Right forelimb (tissue), 1 donor: ENCODE results near the gene SERTAD2.

Source experiments
- DNase-seq: peaks from one replicate; pipeline ENCODE4 v3.0.0-alpha.2; 2018

Gene SERTAD2

GRCh38 chr2:64607381-64608304 is 46.1 kb downstream of the SERTAD2 start:
- no peak for DNase-seq

DNA sequence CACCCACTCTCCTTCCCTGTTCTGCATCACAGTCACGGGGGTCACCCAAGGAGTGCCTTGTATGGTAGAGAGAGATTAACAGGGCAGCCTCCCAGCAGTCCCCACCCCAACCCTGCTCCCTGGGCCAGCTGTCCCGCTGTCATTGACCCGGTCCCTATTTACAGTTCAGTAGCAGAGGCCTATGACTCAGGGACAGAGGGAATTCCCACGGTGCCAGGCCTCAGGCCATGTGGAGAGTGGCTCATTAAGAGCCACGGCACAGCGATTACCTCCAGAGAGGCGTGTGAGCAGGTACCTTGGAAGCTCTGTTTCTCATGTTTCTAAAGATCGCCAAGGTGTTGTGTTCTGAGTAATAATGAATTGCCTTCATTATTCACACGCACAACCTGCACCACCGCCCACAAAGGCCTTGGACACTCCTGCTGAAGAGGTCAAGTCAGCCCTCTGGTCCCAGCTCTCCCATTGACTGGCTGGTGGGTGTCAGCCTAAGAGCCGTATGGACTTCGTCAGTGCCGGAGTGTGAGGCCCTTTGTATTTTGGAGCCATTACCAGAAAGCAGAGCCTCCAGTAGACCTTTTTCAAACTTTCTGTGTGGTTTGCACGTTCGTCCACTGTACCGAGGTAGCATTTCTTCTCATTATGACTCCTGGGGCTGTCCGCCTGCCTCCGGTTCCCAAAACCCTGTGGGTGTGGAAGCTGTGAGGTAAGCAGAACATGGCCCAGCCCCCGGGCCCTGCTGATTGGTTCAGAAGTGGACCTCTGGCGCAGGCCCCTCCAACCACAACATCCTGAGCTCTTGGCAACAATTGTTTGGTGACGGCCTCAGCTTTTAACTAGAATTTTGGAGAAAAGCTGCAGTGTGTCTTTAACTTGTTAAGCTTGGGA is 47.0 kb downstream of the SERTAD2 start:
- peak; percentile 87 for DNase-seq

GRCh38 chr2:64605991-64606478 is 47.7 kb downstream of the SERTAD2 start:
- no peak for DNase-seq

GRCh38 chr2:64605026-64605471 is 48.7 kb downstream of the SERTAD2 start:
- no peak for DNase-seq

- DNase-seq = no peak
Observed at GRCh38 chr2:64604155-64604554, 49.6 kb downstream of the SERTAD2 start.

GRCh38 chr2:64602436-64602835 is 51.3 kb downstream of the SERTAD2 start:
- no peak for DNase-seq

GRCh38 chr2:64601785-64602391 is 51.8 kb downstream of the SERTAD2 start:
- no peak for DNase-seq

DNA sequence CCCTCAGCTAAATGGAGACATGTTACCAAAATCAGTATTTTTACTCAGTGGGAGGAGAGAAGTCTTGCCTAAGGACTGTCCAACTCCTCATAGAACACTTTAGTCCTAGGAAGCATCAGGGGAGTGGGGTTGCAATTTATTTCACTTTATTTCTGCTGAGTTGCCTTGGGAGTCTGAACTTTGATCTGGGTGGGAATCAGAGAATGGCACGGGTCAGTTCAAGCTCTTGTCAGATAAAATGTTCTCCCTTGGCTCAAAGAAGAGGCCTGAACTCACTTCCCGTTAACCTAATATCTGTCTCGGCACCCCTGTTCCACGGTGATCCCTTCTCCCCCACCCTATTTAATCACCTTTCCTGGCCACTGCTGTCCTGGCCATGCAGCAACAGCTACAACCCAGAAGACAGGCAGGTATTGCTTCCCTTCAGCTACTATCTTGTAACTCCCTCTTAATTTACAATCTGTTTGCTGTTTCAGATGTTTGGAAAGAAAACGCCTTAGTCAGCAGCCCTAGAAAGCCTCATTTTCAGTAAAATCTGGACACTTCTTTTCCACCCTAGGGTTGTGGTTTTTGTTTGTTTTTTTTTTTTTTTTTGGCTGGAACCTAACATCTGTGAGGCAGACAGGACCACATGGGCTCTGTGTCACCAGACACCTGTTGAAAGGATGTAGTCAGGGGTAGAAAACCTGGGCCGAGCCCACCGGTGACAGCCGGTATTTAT is 52.5 kb downstream of the SERTAD2 start:
- no peak for DNase-seq

DNA sequence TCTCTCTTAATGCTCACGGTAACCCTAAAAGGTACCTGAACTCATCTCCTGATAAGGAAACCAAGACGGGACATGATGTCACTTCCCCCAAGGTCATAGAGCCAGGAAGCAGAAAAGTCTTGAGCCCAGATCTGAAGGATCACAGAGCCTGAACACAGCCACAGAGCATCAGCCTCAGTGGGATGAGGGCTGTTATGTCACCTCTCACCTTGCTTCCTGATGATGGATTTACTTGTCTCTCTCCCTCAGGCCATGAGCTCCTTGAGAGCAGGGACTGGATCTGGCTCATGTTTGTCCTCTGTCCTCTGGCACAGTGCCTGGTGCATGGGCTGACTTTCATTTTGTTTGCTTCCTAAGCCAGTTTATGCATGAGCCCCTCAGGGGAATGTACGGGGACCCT is 54.2 kb downstream of the SERTAD2 start:
- no peak for DNase-seq

DNA sequence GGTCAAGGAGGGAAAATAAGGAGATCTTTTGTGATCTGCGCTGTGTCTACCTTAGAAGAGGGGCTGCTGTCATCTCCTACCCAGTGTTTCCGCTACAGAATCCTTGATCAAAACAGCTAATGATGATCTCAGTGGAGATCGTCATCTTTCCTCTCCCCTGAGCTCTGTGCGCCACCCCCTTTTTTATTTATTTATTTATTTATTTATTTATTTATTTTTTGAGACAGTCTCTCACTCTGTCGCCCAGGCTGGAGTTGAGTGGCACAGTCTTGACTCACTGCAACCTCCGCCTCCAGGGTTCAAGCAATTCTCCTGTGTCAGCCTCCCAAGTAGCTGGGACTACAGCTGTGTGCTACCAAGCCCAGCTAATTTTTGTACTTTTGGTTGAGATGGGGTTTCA is 55.5 kb downstream of the SERTAD2 start:
- DNase-seq = no peak

DNA sequence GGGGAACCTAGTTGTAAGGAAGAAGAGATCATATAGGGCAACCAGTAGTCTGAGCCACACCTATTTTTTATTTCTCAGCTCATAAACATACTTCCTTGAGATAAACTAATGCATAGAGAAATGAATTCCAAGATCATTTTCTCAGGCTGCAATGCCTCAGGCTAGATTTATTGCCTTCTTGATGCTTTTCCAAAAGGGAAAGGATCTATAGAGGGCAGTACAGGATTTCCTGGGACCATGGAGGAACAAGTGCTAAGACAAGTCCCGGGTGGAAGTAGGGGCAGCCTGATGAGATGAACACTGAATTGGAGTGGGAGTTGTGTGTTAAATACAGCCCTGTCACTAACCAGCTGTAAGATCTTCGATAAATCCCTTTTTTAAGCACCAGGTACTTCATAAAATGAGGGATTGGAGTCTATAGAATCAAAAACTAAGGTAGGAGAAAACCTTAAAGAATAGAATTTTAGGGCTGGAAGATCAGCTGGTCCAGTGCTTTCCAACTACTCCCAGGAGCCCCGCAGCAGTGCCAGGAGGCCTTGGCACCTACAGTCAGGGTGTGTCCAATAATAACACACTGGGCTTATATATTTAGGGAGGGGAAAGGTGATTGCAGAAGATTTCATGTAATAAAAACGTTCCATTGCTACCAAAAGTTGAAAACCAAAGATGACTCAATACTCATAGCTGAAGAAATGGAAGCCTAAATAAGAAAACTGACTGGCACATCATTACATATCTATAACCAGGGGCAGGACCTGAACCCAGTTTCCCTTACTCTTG is 58.1 kb downstream of the SERTAD2 start:
- no peak for DNase-seq

GRCh38 chr2:64594226-64594989 is 59.3 kb downstream of the SERTAD2 start:
- no peak for DNase-seq

- DNase-seq = no peak
Observed at GRCh38 chr2:64593035-64593655, 60.6 kb downstream of the SERTAD2 start.

- DNase-seq = no peak
Observed at GRCh38 chr2:64591188-64591587, 62.5 kb downstream of the SERTAD2 start.

GRCh38 chr2:64587561-64587960 is 66.2 kb downstream of the SERTAD2 start:
- no peak for DNase-seq

DNA sequence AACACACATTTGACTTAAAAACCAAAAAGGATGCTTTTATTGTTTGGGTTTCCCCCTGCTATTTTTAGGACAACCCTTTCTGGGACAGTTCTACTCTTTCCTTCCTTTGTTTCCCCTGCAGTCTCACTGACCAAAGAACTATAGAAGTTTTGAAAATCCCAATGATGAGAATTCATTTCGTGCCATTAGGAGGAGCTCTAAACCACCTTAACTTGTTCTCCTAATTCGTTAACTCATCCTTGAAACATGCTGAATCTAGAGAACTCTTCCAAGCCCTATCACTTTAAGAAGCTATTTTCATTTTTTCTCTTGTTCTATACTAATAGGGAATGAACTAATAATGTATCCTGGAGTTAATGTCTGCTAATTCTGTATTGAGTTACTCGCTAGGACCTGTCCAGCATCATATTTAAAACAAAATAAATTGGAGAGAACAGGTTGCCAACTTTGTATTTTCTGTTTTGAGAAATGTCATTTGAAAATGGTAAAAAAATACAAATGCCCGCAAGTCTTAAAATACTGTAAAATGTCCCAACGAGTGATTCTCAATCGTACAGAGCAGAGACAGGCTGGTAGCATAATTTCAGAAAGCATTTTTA is 66.7 kb downstream of the SERTAD2 start:
- DNase-seq = no peak

- DNase-seq = no peak
Observed at GRCh38 chr2:64586054-64586453, 67.7 kb downstream of the SERTAD2 start.

GRCh38 chr2:64582774-64583340 is 70.9 kb downstream of the SERTAD2 start:
- no peak for DNase-seq

DNA sequence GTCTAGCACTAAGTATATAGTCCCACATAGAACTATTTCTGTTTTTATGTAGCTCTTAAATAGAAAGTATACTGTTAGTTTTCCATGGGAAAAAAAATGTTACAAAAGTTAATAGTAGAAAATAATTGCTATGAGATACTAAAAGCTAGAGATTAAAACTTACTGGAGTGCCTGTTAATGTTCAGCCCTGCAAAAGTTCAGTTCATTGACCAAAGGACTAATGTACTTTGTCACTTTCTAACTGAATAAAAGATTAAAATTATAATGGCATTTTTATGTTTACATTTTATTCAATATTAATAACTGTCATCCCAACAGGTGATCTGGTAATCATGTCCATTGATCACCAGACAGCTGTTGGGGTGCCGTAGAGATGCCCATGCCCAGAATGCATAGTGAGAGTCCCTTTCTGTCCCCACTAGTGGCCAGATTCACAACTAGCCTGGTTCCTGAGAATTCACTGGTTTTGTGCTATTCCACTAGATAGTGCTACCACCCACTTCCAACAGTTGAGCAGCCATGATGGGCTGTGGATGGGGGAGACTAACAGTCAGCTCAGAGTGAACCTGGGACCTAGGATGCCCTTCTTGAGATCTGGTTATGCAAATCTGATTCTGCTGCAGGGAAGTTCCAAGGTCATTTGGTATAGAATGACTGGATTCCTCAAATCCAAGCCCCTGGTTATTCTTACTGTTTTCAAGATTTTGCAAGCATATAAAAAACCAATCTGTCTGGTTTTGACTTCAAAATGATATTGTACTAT is 71.8 kb downstream of the SERTAD2 start:
- DNase-seq = no peak
